Stimulated activated CD8-positive, alpha-beta memory T cell treated with anti-CD3 and anti-CD28 coated beads, Interleukin-15, amount 100 ng/mL, for 48 hours (primary cell): Measurements from ENCODE around the gene AACS.
"Not testable (repeated sequence)": the region's sequence is repeated elsewhere in the genome, so short reads cannot be mapped to it uniquely, and the experiment has no call there.

ENCODE experiments used
- DNase-seq, 2 donors: peaks; one replicate each; pipeline ENCODE4 v3.0.0-alpha.2; 2020; ENCODE audit warnings: low read depth in 2 of 2

The AACS gene

GRCh38 chr12:125092108-125092871 lies 27.1 kb downstream of the AACS start:
- DNase-seq, result no peak

- no peak for DNase-seq
Observed at GRCh38 chr12:125092872-125093680, 27.8 kb downstream of the AACS start.

GRCh38 chr12:125093681-125094330 lies 28.6 kb downstream of the AACS start:
- no peak for DNase-seq

- DNase-seq, result no peak
Observed at GRCh38 chr12:125096894-125097293, 31.7 kb downstream of the AACS start.

DNA sequence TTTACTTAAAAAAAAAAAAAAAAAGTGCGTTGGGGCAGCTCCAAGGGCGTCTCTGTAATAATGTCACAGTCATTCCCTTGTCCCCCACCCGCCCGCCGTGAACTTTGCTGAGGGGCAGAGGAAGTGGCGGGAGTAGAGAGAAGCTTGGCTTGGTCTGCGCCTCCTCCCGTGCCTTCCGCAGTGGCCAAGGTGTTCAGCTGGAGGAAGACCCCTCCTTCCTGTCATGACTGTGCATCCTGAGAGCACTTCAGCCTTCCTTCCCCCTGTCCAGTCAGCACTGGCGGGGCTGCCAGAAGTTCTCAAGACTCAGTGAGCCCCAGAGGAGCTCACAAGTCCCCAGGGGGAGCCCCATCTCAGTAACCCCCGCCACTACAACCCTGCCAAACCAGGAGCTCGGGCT lies 32.2 kb downstream of the AACS start:
- DNase-seq, result no peak

DNA sequence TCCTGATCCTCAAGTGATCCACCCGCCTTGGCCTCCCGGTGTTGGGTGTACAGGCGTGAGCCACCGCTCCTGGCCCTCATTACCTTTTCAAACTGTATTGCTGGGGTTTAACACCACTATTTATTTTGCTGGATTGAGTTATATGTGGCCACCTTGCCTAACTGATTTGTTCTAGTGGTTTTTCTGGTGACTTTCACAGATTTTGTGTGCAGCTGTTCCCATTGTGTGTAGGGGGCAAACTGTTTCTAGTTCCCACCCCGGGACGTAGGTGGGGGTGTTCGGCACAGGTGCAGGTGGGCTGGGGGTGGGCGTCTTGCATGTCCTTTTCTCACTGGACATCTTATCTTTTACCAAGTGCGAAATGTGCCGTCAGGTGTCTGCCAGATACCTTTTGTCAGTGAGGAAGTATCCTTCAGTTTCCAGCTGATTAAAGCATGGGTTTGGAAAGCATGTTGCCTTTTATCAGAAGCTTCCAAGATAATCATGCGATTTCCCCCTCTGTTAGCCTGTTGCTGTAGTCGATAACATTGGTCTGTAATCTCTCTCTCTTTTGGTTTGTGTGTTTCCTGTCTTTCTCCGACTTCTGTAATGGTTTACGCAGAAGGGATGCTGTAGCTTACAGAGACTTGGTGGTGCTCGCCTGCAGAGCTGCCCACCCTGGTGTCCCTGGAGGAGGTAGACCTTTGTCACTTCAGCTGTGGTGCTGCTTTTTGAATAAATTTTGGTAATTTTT lies 33.6 kb downstream of the AACS start:
- no peak for DNase-seq

- no peak for DNase-seq
Observed at GRCh38 chr12:125099409-125099782, 34.2 kb downstream of the AACS start.

DNA sequence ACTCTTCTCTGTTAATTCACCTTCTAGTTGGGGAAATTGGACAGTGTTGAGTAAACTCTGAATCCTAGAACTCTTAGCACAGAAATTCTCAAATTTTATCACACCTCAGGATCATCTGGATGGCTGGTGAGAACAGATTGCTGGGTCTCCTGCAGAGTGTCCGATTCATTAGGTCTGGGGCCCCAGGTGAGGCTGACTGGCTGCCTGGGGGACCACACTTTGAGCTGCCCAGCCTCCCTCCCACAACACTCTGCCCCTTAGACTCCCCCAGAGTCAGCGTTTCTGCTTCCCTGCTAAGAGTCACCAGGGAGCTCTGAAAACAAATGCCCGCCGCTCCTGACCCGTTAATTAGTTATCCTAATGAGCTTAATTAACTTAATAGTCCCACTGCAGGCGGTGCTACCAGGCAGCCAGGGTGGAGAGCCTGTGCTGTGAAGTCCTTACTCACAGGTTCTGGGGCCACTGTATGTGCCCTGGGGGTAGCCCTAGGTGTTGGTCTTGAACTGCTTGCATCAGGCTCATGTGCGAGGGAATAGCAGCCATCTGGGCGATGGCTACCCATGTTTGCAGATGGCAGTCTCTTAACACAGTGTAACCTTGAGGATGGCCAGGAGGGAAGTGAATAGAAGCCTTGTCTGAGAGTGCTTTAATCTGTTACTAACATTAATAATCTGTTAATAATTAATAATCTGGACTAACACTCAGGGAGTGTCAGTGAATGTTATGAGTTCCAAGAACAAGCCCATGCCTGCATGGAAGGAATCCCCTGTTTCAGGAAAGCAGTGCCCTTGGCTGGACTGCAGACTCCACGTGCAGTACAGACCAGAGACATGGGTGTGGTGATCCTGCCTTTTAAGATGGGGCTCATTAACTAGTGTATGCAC lies 35.6 kb downstream of the AACS start:
- no peak for DNase-seq

GRCh38 chr12:125104982-125105381 lies 39.7 kb downstream of the AACS start:
- no peak for DNase-seq

- DNase-seq, result no peak
Observed at GRCh38 chr12:125105600-125105999, 40.4 kb downstream of the AACS start.

- no peak for DNase-seq
Observed at GRCh38 chr12:125110641-125111360, 45.6 kb downstream of the AACS start.

- no peak for DNase-seq
Observed at GRCh38 chr12:125111403-125111802, 46.2 kb downstream of the AACS start.

GRCh38 chr12:125112614-125113013 lies 47.4 kb downstream of the AACS start:
- DNase-seq, result not testable (repeated sequence)

DNA sequence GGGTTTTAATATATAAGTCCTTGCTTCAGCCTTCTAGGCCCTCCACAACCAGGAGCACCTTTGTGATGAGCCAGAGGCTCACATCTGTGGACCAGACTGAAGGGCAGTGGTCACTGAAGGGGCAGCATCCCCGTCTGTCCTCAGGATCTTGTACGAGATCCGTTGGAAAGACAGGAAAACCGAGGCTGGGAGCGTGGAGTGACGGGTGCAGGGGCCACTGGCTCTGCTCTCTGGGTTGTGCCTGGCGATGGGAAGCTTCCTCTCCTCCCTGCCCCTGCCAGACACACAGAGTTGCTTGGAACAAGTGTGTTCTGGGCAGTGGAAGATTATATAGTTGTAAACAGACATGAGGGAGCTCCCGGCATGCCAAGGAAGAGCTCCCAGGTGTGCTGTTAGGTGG lies 48.0 kb downstream of the AACS start:
- no peak for DNase-seq

- DNase-seq, result no peak
Observed at GRCh38 chr12:125113789-125114188, 48.6 kb downstream of the AACS start.

GRCh38 chr12:125114365-125115141 lies 49.3 kb downstream of the AACS start:
- peak; percentile 8 to 13 for DNase-seq

DNA sequence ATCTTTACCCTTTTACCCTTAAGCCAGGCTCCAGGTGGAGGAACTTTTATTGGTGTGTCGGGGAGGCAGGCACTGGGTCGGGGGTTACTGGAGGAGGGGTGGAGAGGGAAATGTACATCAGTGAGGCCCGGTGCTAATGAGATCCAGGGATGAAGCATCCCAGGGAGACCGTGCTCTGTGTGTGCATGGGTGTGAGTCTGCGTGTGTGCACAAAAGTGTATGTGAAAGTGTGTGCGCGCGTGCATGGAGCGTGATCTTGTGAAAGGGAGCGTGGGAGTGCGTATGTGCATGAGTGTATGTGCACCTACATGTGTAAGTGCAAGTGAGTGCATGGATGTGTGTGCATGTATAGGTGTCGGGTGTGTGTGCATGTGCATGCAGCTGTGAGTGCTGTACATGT lies 55.3 kb downstream of the AACS start:
- no peak for DNase-seq

DNA sequence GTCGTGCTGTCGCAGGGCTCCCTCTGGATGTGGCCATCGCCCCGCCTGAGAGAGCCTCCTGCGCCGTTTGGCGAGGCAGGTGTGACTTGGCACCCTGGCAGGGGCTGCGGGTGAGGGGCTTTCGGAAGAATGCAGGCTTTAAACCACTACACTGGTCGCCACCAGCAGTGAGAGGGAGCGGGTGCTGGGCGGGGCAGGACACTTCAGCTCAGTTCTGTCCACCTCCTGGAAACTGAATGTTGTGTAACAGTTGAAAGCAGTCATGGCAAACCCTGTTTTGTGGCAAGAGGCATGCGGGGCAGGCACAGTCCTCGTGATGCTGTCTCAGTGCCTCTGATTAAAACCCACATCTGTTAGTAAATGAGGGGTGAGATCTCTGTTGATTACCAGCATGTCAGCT lies 55.9 kb downstream of the AACS start:
- no peak for DNase-seq

DNA sequence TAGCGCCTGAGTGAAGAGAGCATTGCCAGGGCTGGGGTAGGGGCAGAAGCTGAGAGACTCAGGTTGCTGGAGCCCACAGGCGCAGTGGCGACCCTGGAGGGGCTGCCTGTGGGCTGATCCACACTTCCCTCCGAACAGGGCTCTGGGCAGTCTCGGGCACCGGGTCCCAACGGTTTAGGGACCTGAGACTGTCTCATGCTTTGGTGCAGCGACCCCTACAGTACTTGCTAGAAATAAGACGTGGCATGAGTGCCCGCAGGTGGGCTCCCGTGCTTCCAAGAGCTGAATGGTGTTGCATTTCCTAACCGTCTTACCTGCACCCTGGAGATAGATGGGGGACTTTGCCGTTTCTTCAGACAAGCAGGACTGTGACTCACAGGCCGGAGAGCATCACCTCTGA lies 57.4 kb downstream of the AACS start:
- no peak for DNase-seq
